Astrocyte (in vitro differentiated cells and primary cell): Measurements from ENCODE around the gene CCDC69.

Source experiments
- CTCF ChIP-seq: IDR thresholded peaks from 2 replicates; pipeline ENCODE4 v1.5.1; 2011; ENCODE audit warnings: low read depth, mild to moderate bottlenecking, inconsistent platforms, low read length, moderate library complexity; ENCODE audit not compliant: insufficient read depth
- EZH2 ChIP-seq: IDR thresholded peaks from 2 replicates; pipeline ENCODE4 v1.6.1; 2012; ENCODE audit warnings: mild to moderate bottlenecking, low read length, inconsistent platforms; ENCODE audit not compliant: insufficient read depth

DNA sequence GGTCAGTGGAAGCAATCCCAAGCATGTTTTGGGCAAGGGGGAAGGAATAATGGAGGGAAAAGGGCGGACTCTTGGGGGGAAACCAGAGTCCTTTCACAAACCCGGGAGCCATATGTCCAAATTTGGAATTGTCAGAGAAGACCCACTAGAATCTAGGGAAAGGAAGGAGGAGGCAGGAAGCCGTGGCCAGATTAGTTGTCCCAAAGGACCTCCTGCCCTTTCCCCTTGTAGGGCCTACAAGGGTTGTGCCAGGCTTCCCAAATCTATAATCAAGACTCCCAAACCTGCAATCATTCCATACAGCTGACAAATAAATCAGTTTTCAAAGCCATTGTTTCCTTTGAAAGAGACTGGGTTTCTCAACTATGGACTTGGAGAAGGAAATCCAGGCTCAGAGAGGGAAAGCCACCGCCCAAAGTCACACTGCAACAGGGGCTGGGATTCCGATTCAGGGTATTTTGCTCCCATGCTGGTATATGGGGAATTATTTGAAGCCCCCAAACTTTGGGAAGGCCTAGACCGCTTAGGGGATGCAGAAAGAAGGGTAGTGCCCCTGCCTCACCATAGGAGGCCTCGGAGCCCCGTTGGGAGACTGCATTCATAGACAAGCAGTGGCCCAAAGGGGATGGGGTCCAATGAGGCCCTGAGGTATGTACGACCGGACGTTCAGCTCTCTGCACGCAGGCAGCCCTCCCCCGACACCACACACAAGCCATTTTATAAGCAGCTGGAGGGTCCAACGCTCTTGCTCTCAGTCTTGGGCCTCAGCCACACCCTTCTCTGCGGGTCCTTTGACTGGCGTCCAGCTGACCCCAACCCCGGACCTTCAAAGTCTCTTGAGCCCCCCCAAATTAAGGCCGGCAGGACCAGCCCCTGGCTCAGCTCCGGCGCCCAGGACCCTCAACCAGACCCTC is 67.1 kb downstream of the CCDC69 start:
- TF ChIP-seq CTCF = no peak
- TF ChIP-seq EZH2 = no peak
